ENCODE results near the gene TRAF3. TPM values are rescaled to one million over a fixed set of nuclear protein-coding genes. Genes with fewer than 3 reads are reported as not detected.

The TRAF3 gene
- polyA plus RNA-seq, 1 of the 3 experiments (the other 2 are of a cell fraction): 17.9 TPM

- no peaks in the 10 kb centered on the region for H3K9me3 ChIP-seq
- POLR2A ChIA-PET: no interaction called here
- no peaks in the 10 kb centered on the region for H4K20me1 ChIP-seq (ENCODE audit: insufficient read depth)
- H2AFZ ChIP-seq (ENCODE audit: low read depth): no peak overlapping the region
- H3F3A ChIP-seq (replicated peaks; ENCODE audit: insufficient read depth): peaks cover 2% of the 10 kb centered on the region
- TF ChIP-seq CHD2 (IDR thresholded peaks at IDR 0.05; ENCODE audit: low read length, partially characterized antibody) (no peak), YY1 (IDR thresholded peaks at IDR 0.05; ENCODE audit: low read depth) (no peak), ELF1 (IDR thresholded peaks at IDR 0.05) (no peak), FOSL2 (IDR thresholded peaks at IDR 0.05; ENCODE audit: borderline replicate concordance, low read depth) (no peak), NRF1 (IDR thresholded peaks at IDR 0.05; ENCODE audit: low read depth, low read length) (no peak), FOXJ3 (CRISPR knock-in tag; IDR thresholded peaks at IDR 0.05) (no peak), MXI1 (IDR thresholded peaks at IDR 0.05; ENCODE audit: low read depth, low read length) (no peak), MEF2A (IDR thresholded peaks at IDR 0.05; ENCODE audit: borderline replicate concordance, low read depth) (no peak)
- TF ChIP-seq, protein P1, sequence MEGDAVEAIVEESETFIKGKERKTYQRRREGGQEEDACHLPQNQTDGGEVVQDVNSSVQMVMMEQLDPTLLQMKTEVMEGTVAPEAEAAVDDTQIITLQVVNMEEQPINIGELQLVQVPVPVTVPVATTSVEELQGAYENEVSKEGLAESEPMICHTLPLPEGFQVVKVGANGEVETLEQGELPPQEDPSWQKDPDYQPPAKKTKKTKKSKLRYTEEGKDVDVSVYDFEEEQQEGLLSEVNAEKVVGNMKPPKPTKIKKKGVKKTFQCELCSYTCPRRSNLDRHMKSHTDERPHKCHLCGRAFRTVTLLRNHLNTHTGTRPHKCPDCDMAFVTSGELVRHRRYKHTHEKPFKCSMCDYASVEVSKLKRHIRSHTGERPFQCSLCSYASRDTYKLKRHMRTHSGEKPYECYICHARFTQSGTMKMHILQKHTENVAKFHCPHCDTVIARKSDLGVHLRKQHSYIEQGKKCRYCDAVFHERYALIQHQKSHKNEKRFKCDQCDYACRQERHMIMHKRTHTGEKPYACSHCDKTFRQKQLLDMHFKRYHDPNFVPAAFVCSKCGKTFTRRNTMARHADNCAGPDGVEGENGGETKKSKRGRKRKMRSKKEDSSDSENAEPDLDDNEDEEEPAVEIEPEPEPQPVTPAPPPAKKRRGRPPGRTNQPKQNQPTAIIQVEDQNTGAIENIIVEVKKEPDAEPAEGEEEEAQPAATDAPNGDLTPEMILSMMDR (IDR thresholded peaks at IDR 0.05): no peak
- H3K4me3 ChIP-seq (ENCODE audit: low read depth in 2 of 2, low read length in 1 of 2): no peak overlapping the region
- no peak overlapping the region for H3K27ac ChIP-seq (ENCODE audit: low read depth in 2 of 2, low read length in 1 of 2)
- 94% methylated on average over 15 of the region's 19 CpGs for WGBS (ENCODE audit: low lambda C conversion rate)
- no peak overlapping the region for H3K9ac ChIP-seq
- H3K9me2 ChIP-seq: no peaks in the 10 kb centered on the region
- no peaks in the 10 kb centered on the region for H3K4me1 ChIP-seq (ENCODE audit: control insufficient read depth in 1 of 2, insufficient read depth in 2 of 2, low read depth in 1 of 2, low read length in 1 of 2)
- no peak overlapping the region for H3K4me2 ChIP-seq
- no peaks in the 10 kb centered on the region for H3K79me2 ChIP-seq (ENCODE audit: insufficient read depth)
- H3K36me3 ChIP-seq (replicated peaks in 1 of 2; ENCODE audit: control insufficient read depth in 1 of 2, insufficient read depth in 2 of 2, low read length in 1 of 2): peaks cover under 1 to 6% of the 10 kb centered on the region in 2 experiments
- H3K27me3 ChIP-seq (ENCODE audit: insufficient read depth): no peaks in the 10 kb centered on the region
- peak; percentile 32 for DNase-seq
- CTCF ChIA-PET: no interaction called here
These were observed 134.3 kb downstream of the TRAF3 start for GRCh38 chr14:102911541-102911951.

- no peak overlapping the region for H3K27ac ChIP-seq (ENCODE audit: low read depth in 2 of 2, low read length in 1 of 2)
- CTCF ChIA-PET: no interaction called here
- H3K27me3 ChIP-seq (ENCODE audit: insufficient read depth): no peaks in the 10 kb centered on the region
- no peaks in the 10 kb centered on the region for H3K79me2 ChIP-seq (ENCODE audit: insufficient read depth)
- TF ChIP-seq RAD21 (IDR thresholded peaks at IDR 0.05; ENCODE audit: low read length) (no peak), GATA2 (CRISPR knock-in tag; IDR thresholded peaks at IDR 0.05) (no peak), NRF1 (IDR thresholded peaks at IDR 0.05; ENCODE audit: low read depth, low read length) (no peak), TEAD4 (IDR thresholded peaks at IDR 0.05; ENCODE audit: borderline replicate concordance, insufficient read depth) (no peak), JUND (IDR thresholded peaks at IDR 0.05) (no peak), FOXM1 (IDR thresholded peaks at IDR 0.05; ENCODE audit: low read depth) (no peak), SMC3 (IDR thresholded peaks at IDR 0.05; ENCODE audit: low read depth, low read length) (no peak), SIN3A (IDR thresholded peaks at IDR 0.05; ENCODE audit: borderline replicate concordance, low read depth, low read length) (no peak), POLR2AphosphoS5 (IDR thresholded peaks at IDR 0.05; ENCODE audit: low read depth, low read length) (no peak), RCOR1 (IDR thresholded peaks at IDR 0.05; ENCODE audit: low read length) (no peak), MEF2A (IDR thresholded peaks at IDR 0.05; ENCODE audit: borderline replicate concordance, low read depth) (no peak), IRF3 (IDR thresholded peaks at IDR 0.05; ENCODE audit: low read depth, low read length) (no peak), USF2 (IDR thresholded peaks at IDR 0.05; ENCODE audit: borderline replicate concordance, low read depth, low read length) (no peak), FOSL2 (IDR thresholded peaks at IDR 0.05; ENCODE audit: borderline replicate concordance, low read depth) (no peak)
- TF ChIP-seq, protein P2, sequence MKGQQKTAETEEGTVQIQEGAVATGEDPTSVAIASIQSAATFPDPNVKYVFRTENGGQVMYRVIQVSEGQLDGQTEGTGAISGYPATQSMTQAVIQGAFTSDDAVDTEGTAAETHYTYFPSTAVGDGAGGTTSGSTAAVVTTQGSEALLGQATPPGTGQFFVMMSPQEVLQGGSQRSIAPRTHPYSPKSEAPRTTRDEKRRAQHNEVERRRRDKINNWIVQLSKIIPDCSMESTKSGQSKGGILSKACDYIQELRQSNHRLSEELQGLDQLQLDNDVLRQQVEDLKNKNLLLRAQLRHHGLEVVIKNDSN (IDR thresholded peaks at IDR 0.05; ENCODE audit: borderline replicate concordance, low read depth): no peak
- TF ChIP-seq, protein P3, sequence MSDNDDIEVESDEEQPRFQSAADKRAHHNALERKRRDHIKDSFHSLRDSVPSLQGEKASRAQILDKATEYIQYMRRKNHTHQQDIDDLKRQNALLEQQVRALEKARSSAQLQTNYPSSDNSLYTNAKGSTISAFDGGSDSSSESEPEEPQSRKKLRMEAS (IDR thresholded peaks at IDR 0.05; ENCODE audit: low read depth): no peak
- WGBS (ENCODE audit: low lambda C conversion rate): 91% methylated on average over 10 of the region's 21 CpGs
- peaks cover 2% of the 10 kb centered on the region for H3F3A ChIP-seq (replicated peaks; ENCODE audit: insufficient read depth)
- no peaks in the 10 kb centered on the region for H3K9me3 ChIP-seq
- no peaks in the 10 kb centered on the region for H3K36me3 ChIP-seq (replicated peaks in 1 of 2; ENCODE audit: control insufficient read depth in 1 of 2, insufficient read depth in 2 of 2, low read length in 1 of 2)
- H3K9ac ChIP-seq: no peak overlapping the region
- DNase-seq: peak; percentile 27
- no peaks in the 10 kb centered on the region for H3K9me2 ChIP-seq
- POLR2A ChIA-PET: no interaction called here
- H3K4me1 ChIP-seq (ENCODE audit: control insufficient read depth in 1 of 2, insufficient read depth in 2 of 2, low read depth in 1 of 2, low read length in 1 of 2): no peaks in the 10 kb centered on the region
- H2AFZ ChIP-seq (ENCODE audit: low read depth): no peak overlapping the region
- H4K20me1 ChIP-seq (ENCODE audit: insufficient read depth): no peaks in the 10 kb centered on the region
- no peak overlapping the region for H3K4me3 ChIP-seq (ENCODE audit: low read depth in 2 of 2, low read length in 1 of 2)
- no peak overlapping the region for H3K4me2 ChIP-seq
These were observed 134.9 kb downstream of the TRAF3 start for GRCh38 chr14:102911991-102912761.

All from SK-N-SH (cell line).